Embryonic facial prominence (tissue), 1 donor: ENCODE data around the gene LYST.

ENCODE experiments used
- DNase-seq: peaks from one replicate; pipeline ENCODE4 v3.0.0-alpha.2; 2016; ENCODE audit errors: extremely low spot score

Gene LYST

DNA sequence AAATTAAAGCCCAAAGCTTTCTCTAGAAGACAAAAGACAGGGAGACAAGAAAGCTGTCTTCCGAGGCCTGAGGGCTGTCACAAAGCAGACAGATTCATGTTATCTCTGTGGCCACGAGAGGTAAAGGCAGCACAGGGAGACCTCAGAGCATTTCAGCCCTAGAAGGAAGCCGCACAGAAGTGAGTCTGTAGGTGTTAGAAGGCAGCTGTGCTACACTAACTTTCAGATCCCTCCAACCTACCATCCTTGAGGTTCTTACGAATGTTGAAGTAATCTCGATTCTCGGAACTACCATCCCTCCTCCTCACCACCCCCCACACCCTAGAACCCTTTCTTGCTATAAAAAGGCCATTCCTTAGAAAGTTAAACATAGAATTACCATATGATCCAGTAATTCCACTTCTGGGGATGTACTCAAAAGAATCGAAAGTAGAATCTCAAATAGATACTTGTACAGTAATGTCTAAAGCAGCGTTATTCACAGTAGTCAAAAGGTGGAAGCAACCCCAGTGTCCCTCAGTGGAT is 21.5 kb upstream of the LYST start:
- DNase-seq: no peak

DNA sequence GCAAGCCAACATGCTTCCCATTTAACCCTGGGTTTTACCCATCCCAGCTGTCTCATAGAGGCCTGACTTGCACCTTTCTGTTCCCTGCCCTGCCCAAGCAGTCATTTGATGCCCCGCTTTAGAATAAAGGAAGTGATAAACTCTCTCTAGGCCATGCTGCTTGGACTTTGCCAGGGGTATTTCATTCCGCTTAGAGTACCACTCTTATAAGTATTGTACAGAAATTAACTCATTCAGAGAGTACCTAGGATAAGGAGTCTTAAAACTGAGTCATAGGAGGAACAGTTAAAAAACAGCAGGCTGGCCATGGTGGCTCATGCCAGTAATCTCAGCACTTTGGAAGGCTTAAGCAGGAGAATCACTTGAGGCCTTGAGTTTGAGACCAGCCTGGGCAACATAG is 21.0 kb upstream of the LYST start:
- no peak for DNase-seq

DNA sequence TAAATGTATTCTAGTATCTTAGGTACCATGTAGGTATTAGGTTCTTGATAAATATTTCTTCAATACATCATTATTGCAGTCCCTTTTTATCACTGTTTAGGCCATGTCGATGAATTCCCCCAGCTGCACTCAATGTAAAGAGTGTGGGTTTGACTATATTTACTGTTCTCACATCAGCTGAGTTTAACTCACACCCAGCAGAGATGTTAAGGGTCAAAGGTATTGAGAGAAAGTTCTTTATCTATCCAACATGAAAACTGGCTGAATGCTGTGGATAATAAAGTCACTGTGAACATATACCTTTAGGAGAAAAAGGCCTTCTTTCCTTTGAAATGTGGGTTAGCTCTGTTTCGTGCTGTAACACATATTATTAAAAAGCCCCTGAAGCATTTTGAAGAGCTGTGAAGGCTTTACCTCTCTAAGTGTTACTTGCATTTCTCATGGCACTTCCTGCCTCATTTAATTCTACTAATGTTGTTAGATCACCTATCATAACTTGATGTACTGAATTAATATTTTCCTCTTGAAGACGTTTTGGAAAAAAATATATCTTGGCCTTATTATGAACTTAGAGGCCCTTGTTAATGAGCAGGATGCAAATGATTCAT is 19.1 kb upstream of the LYST start:
- DNase-seq: no peak

DNA sequence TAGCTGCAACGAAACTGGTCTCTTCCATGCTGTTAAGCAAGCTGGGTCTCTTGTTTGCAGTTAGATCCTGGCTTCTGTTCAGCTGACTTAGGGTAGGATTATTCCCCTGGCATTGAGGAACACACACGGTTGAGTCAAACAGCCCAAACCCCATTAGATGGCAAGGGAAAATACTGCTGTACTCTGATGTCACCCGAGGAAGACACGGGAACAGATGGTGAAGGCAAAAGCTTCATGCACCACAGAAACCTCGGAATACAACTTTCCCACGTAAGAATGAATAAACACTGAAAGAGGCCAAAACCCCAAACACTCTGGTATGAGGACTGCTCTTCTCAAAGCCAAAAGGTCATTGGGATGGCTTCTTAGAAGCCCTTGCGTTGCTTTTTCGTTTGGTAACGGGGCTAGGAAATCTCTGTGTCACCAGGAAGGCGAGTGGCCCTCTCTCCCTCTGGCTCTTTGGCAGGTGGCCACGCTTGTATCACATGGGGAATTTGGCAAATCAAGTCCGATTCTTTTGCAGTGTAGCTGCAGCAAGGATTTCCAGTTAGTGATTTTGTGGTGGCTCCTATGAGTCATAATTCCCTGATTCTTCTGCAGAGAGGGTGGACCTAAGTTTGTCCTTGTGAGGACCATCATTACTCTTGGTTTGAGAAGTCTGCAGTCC is 16.7 kb upstream of the LYST start:
- DNase-seq: no peak

DNA sequence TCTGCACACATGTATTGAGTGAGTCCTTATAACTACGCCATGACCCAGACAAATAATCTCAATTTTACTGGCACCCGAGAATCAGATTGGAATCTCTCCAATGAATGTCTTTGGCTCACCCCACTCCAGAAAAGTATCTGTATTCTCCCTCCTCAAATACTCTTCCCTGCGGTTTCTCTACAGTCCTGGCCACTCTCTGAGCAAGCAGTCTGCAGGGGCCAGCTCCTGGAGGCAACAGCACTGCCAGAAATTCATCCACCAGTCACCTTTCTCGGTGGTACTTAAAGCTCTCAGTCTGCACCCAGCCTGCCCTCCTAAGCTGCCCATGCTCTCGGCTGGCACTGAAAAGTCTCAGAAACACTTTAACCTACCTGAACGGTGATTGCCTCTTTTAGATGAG is 16.1 kb upstream of the LYST start:
- DNase-seq: no peak

DNA sequence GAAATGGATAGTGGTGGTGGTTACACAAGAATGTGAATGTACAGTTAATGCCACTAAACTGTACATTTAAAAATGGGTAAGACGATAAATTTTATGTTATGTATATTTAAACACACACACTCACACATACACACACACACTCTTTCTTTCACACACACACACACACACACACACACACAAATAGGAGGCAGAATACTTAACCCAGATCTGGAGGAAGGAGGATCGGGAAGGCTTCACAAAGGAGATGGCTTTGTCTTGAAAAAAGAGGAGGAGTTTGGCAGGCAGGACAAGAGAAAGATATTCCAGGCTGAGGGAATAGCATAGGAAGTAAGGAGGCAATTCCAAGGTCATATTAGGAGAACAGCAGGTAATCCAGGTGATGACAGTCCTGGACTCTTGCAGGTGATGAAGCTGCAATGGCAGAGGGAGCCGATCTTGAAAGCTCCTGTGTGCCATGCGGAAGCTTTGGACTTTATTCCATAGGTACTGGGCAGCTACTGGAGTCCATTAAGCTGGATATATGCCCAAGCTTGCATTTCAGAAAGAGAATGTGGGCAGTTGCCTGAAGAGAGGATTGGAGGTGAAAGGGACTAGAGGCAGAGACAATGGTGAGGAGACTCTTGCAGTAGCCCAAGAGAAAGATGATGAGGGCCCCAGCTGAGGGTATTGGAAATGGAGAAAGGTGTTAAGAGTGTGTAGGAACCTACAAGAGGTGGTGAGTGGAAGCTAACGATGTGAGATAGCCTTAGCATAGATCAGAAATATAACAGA is 15.4 kb upstream of the LYST start:
- no peak for DNase-seq

DNA sequence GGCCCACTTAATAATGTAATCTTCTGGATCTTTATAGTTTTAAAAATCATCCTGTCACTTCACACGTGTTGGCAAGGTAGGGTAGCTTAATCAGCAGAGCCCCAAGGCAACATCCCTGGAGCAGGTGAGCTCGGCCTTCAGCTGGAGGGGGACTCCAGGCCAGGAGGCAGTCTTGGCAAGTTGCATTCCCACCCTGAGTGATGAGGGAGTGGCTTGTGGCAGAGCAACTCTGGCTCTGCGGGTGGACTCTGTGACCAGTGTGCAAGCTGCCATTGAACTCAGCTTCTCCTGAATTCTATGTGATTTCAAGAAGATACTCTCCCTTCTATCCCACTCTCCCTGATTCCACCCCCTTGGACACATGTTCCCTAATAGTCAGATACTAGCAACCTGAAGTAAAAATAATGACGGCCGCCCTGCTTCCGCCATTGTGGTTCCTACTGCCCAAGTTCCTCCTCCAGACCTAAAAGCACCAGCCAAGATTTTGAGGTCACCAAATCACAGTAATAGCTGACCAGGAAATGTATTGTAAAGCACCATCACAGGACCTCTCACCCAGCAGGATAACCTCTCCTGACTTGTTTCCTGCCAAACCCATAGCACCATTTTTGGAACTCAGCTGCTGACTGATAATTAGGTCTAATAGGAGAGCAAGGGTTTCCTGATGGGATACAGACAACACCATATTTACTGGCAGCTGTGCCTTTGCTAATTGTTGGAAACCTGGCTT is 11.5 kb upstream of the LYST start:
- no peak for DNase-seq

DNA sequence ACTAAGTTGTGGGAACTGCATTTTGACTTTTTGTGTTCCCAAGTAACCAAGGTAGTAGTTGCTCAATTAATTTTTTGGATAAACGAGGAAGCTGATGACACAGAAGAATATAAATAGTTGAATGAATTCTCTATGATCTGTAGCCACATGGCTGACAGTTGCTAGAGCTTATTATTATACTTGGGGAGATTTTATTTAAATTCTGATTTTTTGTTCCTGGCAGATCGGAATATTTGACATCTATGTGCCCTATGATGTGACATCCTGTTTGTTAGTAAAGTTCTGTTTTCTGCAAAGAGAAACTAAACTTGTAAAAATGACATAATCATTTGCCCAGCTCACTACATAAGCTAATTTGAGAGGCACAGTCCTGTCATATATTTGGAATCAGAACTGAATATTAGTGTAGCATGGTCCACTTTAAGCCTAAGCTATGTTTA is 9.7 kb upstream of the LYST start:
- DNase-seq: no peak

DNA sequence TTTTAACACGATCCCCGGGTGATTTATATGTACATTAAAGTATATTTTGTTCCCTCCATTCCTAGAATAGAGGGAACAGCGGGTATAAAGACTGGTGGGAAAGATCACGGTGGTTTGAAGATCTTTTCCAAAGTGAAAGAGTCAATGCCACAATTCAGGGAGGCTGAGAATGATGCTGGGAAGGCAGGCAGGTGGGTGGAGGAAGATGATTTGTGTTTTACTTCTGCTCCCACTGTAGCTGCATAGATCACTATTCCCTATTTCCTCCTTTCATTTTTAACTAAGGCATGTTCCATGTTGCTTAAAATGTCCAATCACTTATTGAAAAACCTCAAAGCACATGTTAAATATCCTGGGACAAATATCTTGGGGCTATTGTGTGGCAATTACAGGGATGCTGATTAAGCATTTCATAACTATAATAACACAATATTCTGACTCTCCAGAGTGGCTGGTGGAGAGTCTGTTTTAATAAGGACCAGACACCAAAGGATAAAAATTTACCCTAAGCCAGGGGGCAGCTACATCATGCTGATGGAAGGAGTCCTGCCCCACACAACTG is 8.4 kb upstream of the LYST start:
- DNase-seq: no peak

DNA sequence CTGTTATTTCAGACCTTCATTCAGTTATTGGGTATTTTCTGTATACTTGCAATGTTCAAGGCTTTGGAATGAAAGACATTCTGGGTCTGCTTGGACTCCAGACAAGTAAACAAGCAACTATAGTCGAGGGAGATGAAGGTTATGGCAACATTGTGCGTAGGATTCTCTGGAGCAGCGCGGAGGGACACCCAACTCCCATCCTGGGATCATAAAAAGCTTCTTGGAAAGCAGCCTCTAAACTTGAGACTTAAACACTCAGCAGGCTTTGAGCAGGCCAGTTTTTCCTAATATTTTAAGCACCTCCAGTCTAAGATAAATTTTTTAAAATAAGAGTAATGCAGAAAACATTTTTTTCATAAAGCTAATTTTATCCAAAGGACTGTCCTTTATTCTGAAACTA is 7.6 kb upstream of the LYST start:
- no peak for DNase-seq

DNA sequence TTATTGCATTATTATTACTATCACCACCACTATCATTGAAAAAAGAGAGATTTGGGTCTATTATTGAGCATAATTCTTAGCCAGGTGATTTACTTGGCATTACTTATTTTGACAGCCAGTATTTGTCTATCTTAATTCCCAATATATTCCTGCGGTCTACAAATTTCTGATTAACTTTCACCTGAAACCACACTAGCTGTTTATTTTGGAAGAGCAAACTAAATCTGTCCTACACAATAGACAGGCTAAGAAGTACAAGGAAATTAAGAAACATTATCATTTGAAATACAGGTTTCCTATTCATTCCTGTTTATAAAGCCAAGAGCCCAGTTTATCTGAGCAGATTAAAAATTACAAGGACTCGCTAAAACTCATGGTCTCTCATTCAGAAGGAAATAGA is 6.9 kb upstream of the LYST start:
- no peak for DNase-seq

DNA sequence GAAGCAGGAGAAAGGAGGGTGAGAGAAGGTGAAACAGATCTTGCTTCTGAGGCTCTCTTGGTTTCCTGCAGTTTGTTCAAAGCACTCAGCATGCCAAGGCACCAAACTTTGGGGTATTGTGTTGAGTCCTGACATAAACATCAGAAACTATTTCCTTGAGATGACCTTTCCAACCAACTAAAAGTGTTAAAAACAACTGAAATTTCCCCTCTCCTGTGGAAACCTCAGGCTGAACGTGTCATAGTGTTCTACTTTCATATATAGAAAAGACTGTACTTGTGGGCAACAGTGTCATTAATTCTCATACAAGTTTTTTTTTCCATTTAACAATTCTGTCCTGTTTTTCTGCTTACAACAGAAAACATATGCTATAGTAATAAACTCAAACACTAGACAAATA is 6.3 kb upstream of the LYST start:
- no peak for DNase-seq

DNA sequence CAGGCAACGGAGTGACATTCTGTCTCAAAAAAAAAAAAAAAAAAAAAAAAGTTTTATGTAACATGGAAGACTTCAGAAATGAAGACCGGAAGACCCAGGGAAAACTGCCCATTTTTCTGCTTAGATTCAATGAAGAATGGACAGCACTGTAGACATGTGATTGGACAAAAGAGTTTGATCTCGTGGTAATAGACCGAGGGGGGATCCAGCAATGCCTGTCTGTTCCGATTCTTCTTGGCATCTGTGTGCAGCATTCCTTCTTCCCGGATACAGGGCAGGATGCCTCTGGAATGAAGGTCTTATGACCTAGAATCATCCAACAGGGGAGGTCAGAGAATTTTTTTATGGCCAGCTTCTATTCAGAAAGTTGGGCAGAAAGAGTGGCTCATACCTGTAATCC is 5.6 kb upstream of the LYST start:
- DNase-seq: no peak

DNA sequence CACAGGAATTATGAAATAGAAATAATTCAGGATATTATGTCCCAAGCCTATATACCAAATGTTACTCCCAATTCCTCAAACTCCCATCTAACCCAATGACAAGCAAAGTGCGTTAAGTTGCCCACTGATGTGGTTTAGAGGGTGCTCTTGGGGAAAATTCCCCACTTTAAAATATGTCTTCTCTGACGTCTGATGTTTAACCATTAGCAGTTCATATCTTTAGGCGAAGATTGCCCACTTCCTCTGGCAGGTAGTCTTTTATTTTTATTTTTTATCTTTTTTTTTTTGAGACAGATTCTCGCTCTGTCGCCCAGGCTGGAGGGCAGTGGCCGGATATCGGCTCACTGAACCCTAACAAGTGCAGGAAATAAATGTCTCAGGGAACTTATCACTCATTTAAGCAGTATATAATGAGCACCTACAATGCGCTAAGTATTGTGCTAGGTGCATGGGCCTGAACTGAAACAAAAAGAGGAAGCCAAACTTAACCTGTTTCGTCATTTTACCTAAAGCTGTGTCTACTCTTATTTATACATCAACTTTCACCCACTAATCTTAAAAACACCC is 1.3 kb upstream of the LYST start:
- DNase-seq: no peak

DNA sequence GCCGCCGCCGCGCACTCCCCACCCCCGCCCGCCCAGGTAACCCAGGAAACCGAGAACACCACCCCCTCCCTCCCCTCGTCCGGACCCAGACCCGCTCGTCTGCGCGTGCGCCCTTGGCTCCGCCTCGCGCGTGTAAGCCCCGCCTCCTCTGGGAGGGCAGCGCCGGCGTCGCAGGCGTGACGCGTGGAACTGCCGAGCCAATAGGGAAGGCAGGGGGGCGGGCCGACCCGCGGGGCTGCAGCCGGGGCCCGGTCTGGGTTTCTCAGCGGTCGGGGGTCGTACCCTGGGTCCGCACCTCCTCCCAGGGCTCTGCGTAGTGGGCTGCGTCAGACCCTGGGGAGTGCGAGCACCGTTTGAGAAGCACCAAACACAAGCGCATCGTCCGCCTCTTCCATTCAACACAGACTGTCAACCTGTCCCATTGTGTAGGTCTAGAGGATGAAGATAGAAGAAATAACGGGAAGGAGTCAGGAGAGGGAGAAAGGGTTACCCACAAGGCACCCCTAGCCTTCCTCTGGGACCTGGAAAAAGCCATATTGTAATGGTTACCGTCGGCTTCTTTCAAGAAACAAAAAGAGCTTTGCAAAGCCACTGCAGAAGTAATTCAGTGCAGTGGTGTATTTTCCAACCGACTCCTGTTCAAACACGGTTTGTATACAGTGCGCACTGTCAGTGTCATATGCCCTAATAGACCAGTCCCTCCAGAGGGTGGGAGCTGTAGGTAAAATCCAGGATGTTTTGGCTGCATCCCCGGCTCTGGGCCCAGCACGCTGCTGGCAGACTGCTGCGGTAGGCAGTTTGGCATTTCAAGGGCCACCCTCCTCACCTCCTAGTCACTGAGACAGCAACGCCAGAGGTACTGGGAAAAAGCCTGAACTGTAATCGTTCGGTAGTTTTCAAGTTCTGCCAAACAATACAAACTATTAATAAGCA is 473 bp upstream of the LYST start:
- DNase-seq: peak; percentile 89

DNA sequence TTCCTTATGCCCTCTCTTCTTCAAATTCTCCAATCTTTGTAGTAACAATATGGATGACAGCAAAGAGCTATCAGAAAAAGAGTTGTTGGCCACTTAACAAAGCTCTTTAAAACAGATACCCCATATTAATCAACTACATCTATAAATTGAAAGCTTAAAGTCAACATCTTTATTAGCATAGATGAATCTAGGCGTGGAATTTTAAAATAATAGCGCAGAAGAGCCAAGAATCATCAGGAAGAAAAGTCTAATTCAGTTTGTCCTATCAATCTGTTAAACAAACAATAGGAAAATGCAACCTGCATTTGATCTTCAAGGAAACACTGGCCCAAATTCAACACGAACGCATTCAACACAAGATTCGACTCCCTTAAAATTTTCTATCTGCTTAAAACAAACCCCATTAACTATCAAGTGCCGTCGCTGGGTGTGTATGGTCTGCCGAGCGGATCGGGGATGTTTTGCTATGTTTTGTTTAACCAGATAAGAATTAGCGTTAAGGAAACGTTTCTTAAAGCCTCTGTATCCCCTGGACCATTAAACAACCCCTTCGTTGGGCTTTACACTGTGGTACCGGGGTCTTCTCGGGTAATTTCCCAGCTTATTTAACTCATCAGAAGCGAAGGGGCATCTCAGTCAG is 1.0 kb downstream of the LYST start:
- DNase-seq: no peak

DNA sequence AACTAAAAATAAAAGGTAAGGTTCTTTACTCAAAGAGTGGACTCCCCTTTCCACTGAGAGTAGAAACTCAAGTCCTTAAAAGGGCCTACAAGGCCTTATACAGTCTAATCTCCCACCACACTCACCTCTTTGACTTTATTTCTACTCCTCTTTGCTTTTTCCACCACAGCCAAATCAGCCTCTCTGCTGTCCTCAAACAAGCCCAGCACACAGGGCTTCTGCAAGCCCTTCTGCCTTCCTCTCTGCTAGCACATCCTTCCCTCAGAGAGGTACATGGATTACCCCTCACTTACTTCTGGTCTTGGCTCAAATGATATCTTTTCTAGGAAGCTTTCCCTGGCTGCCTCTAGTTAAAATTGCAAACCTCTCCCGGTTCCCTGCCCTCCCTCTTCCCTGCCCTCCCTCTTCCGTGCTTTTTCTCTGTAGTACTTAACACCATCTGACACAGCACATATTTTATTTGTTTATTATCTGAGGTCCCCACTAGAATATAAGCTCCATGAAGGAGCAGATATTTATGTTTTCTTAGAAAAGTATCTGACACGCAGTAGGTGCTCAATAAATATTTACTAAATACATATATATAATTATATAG is 1.7 kb downstream of the LYST start:
- no peak for DNase-seq

DNA sequence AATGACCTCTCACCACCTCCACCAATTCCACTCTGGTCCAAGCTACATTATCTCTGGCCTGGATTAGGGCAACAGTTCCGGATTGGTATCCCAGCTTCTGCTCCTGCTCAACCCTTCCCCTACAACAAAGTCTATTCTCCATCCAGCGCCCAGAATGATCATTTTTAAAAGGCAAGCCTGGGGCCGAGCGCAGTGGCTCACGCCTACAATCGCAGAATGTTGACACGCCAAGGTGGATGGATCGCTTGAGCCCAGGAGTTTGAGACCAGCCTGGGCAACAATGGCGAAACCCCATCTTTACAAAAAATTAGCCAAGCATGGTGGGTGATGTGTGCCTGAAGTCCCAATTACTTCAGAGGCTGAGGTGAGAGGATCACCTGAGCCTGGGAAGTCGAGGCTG is 2.2 kb downstream of the LYST start:
- DNase-seq: no peak

DNA sequence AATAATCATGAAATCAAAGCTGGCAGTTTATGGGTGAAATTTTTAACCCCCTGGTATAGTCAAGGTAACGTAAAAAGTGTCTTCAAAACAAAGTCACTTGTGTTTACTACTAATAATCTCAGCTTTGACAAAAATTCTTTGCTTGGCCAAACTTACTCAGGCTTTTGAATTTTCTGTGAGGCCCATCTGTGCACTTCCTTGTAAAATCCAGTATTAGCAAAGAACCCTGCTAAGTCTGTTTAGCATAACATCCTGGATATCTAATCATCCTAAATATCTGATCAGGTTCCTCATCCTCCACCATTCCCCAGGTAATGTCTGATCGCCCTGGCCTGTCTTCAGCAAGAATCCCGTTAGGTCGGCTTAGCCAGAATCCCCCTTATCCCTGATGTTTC is 3.0 kb downstream of the LYST start:
- no peak for DNase-seq

DNA sequence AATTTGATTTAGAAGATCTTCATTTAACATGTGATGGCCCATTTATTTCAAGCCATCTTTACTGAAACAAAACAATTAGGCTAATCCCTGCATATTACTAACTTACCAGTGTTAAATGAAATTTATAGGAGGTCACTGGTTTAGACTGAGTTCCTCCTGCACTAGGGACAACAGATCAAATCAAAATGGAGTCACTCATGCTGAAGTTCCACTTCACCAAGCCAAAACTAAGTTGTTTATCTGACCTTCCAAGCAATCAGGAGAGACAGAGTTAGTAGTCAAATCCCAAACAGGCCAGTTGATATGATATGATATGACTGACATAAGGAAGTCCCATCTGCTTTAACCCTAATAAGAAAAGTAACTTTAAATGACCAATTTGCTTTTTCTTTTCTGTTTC is 4.8 kb downstream of the LYST start:
- no peak for DNase-seq
